Esophagus (tissue), 2 donors: Measurements from ENCODE around the gene ACOT12. TPM values are rescaled to one million over a fixed set of nuclear protein-coding genes. Genes with fewer than 3 reads are reported as not detected.
"Not testable (repeated sequence)": the region's sequence is repeated elsewhere in the genome, so short reads cannot be mapped to it uniquely, and the experiment has no call there.

ENCODE experiments used
- H3K27ac ChIP-seq, 2 donors: one replicate each; pipeline ENCODE4 v1.5.1; 2013; ENCODE audit warnings: low read depth in 2 of 2, mild to moderate bottlenecking in 2 of 2, inconsistent platforms in 1 of 2, low read length in 1 of 2, moderate library complexity in 1 of 2
- H3K27me3 ChIP-seq, 2 donors: one replicate each; pipeline ENCODE4 v1.6.1; 2013; ENCODE audit warnings: low read length in 2 of 2, control low read depth in 1 of 2, mild to moderate bottlenecking in 1 of 2; ENCODE audit not compliant: insufficient read depth in 2 of 2, control insufficient read depth in 1 of 2
- H3K36me3 ChIP-seq, 2 donors: one replicate each; pipeline ENCODE4 v1.6.1; 2013; ENCODE audit warnings: low read length in 1 of 2; ENCODE audit not compliant: control insufficient read depth in 2 of 2, insufficient read depth in 2 of 2
- H3K4me1 ChIP-seq, 2 donors: one replicate each; pipeline ENCODE4 v1.6.1; 2013; ENCODE audit warnings: low read length in 1 of 2; ENCODE audit not compliant: control insufficient read depth in 2 of 2, insufficient read depth in 2 of 2
- H3K4me3 ChIP-seq, 2 donors: one replicate each; pipeline ENCODE4 v1.5.1; 2013; ENCODE audit warnings: low read length in 2 of 2, mild to moderate bottlenecking in 2 of 2, low read depth in 1 of 2, moderate library complexity in 1 of 2
- H3K9me3 ChIP-seq, 2 donors: one replicate each; pipeline ENCODE4 v1.6.1; 2013; ENCODE audit warnings: mild to moderate bottlenecking in 2 of 2, low read depth in 1 of 2, low read length in 1 of 2, moderate library complexity in 1 of 2; ENCODE audit not compliant: control insufficient read depth in 2 of 2, insufficient read depth in 1 of 2
- WGBS, 2 donors: extraction: QIAGEN DNeasy Blood & Tissue Kit; methylation state at CpG; one replicate each; pipeline ENCODE4 v1.1.7; 2013; 5-methylcytosine and 5-hydroxymethylcytosine counted together
- polyA plus RNA-seq, 2 donors: library from polyadenylated mRNA; stranded (reverse); fragments of 200-250 nt; gene quantifications; one replicate each; pipeline ENCODE4 v1.2.3, GENCODE V29; 2013
- donor health status: healthy with polysubstance abuse.
- donor health status: Bipolar disorder and iron deficiency.

Gene ACOT12
- polyA plus RNA-seq, 2 donors: not detected

GRCh38 chr5:81354093-81354492 lies 39.8 kb downstream of the ACOT12 start:
- no peaks in the 10 kb centered on the region for H3K9me3 ChIP-seq
- H3K27ac ChIP-seq: no peak overlapping the region
- WGBS, 2 donors: 63 to 77% methylated on average over 2 of the region's 2 CpGs
- no peaks in the 10 kb centered on the region for H3K27me3 ChIP-seq
- H3K4me1 ChIP-seq: no peaks in the 10 kb centered on the region
- no peak overlapping the region for H3K4me3 ChIP-seq
- no peaks in the 10 kb centered on the region for H3K36me3 ChIP-seq

GRCh38 chr5:81353189-81353588 lies 40.7 kb downstream of the ACOT12 start:
- H3K9me3 ChIP-seq: no peaks in the 10 kb centered on the region
- H3K36me3 ChIP-seq: no peaks in the 10 kb centered on the region
- WGBS, 2 donors: 36 to 46% methylated on average over 5 of the region's 5 CpGs
- H3K4me1 ChIP-seq: no peaks in the 10 kb centered on the region
- no peak overlapping the region for H3K27ac ChIP-seq
- no peaks in the 10 kb centered on the region for H3K27me3 ChIP-seq
- no peak overlapping the region for H3K4me3 ChIP-seq

GRCh38 chr5:81350507-81350906 lies 43.4 kb downstream of the ACOT12 start:
- Histone ChIP-seq H3K9me3 (no peaks in the 10 kb centered on the region), H3K4me3 (no peak overlapping the region), H3K36me3 (no peaks in the 10 kb centered on the region), H3K27ac (no peak overlapping the region), H3K4me1 (no peaks in the 10 kb centered on the region), H3K27me3 (no peaks in the 10 kb centered on the region)

GRCh38 chr5:81349161-81349560 lies 44.8 kb downstream of the ACOT12 start:
- WGBS, 2 donors: 63 to 75% methylated on average over 4 of the region's 4 CpGs
- Histone ChIP-seq H3K9me3 (no peaks in the 10 kb centered on the region), H3K27me3 (no peaks in the 10 kb centered on the region), H3K4me3 (no peak overlapping the region), H3K4me1 (no peaks in the 10 kb centered on the region), H3K27ac (no peak overlapping the region), H3K36me3 (no peaks in the 10 kb centered on the region)

GRCh38 chr5:81345411-81346003 lies 48.4 kb downstream of the ACOT12 start:
- H3K9me3 ChIP-seq: no peaks in the 10 kb centered on the region
- H3K4me3 ChIP-seq: no peak overlapping the region
- 90 to 93% methylated on average over 5 of the region's 5 CpGs for WGBS, 2 donors
- no peaks in the 10 kb centered on the region for H3K36me3 ChIP-seq
- no peaks in the 10 kb centered on the region for H3K4me1 ChIP-seq
- no peaks in the 10 kb centered on the region for H3K27me3 ChIP-seq
- H3K27ac ChIP-seq: no peak overlapping the region

GRCh38 chr5:81344736-81345135 lies 49.2 kb downstream of the ACOT12 start:
- Histone ChIP-seq H3K27ac (no peak overlapping the region), H3K4me3 (no peak overlapping the region), H3K9me3 (no peaks in the 10 kb centered on the region), H3K36me3 (no peaks in the 10 kb centered on the region), H3K27me3 (no peaks in the 10 kb centered on the region), H3K4me1 (no peaks in the 10 kb centered on the region)
- WGBS, 2 donors: 86 to 92% methylated on average over 13 of the region's 13 CpGs

- not testable (repeated sequence) for H3K9me3 ChIP-seq, H3K36me3 ChIP-seq, H3K4me1 ChIP-seq, H3K27ac ChIP-seq, H3K4me3 ChIP-seq, H3K27me3 ChIP-seq
- 58 to 68% methylated on average over 3 of the region's 3 CpGs for WGBS, 2 donors
Observed at GRCh38 chr5:81338213-81338612, 55.7 kb downstream of the ACOT12 start.

GRCh38 chr5:81337803-81338202 lies 56.1 kb downstream of the ACOT12 start:
- Histone ChIP-seq H3K36me3 (no peaks in the 10 kb centered on the region), H3K4me1 (no peaks in the 10 kb centered on the region), H3K4me3 (no peak overlapping the region), H3K27me3 (no peaks in the 10 kb centered on the region), H3K27ac (no peak overlapping the region), H3K9me3 (no peaks in the 10 kb centered on the region)
- 70 to 85% methylated on average over 2 of the region's 2 CpGs for WGBS, 2 donors

GRCh38 chr5:81336556-81336955 lies 57.4 kb downstream of the ACOT12 start:
- Histone ChIP-seq H3K9me3 (no peaks in the 10 kb centered on the region), H3K27ac (no peak overlapping the region), H3K27me3 (no peaks in the 10 kb centered on the region), H3K4me3 (no peak overlapping the region), H3K36me3 (no peaks in the 10 kb centered on the region), H3K4me1 (no peaks in the 10 kb centered on the region)
- WGBS, 2 donors: 26 to 33% methylated on average over 1 of the region's 1 CpG

- Histone ChIP-seq H3K4me3 (no peak overlapping the region), H3K9me3 (no peaks in the 10 kb centered on the region), H3K27ac (no peak overlapping the region), H3K27me3 (no peaks in the 10 kb centered on the region), H3K36me3 (no peaks in the 10 kb centered on the region), H3K4me1 (no peaks in the 10 kb centered on the region)
- 81 to 87% methylated on average over 2 of the region's 2 CpGs for WGBS, 2 donors
Observed at GRCh38 chr5:81335946-81336345, 58.0 kb downstream of the ACOT12 start.
